ENCODE results near the gene KIAA1586.
A peak's percentile ranks its signal among the peaks of the same experiment; 100 is the strongest.
"Not testable (repeated sequence)": the region's sequence is repeated elsewhere in the genome, so short reads cannot be mapped to it uniquely, and the experiment has no call there.

Gene KIAA1586

DNA sequence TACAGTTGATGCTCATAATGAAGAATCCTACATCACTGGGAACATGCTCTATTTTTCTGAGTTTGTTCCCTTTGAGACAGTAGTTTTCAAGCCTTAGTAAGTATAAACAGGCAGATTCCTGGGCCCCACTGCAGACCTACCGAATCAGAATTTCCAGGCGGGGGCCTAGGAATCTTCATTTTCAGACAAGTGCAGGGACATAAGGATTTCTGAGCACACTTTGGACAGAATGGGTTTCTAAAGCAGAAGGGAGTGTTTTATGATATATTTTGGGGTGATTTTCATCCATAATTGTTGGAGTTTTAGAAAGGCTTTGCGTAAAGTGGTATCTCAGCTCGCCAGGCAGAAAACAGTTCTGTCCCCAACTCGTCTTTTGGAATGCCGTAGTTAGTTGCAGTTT is 1.4 kb downstream of the KIAA1586 start:
- not testable (repeated sequence) for DNase-seq

DNA sequence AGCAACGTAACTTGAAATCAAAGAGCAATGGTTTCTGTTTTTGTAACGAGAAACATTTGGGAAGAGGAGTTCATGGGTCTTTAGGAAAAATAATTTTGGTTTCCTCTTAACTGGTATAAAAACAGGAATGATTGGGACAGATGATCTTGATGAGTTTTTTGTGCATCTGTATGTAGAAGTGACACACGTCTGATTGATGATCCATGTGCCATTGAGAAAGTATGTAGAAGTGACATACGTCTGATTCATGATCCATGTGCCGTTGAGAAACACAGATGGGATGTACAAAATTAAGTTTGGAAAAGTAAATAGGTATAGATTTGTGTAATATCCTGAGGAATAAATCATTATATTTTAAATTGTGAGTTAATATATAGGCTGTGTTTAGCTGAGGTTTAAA is 2.1 kb downstream of the KIAA1586 start:
- no peak for DNase-seq

DNA sequence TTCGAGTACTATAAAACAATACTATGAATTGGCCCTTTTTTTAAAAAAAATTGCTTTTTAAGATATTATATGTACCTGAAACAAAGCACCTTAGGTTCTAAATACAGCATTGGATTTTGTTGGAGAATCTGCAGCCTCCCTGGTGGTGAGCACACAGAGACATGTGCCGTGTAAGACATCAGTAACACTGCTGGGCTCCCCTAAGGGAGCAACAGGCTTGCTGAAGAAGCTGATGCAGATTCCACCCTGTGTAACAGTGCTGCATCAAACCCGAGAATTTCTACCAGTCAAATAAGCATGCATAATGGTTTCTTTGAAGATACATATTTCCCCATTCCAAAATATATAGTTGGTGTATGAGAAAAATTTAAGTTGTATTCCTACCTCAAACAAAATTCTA is 17.4 kb downstream of the KIAA1586 start:
- no peak for DNase-seq

DNA sequence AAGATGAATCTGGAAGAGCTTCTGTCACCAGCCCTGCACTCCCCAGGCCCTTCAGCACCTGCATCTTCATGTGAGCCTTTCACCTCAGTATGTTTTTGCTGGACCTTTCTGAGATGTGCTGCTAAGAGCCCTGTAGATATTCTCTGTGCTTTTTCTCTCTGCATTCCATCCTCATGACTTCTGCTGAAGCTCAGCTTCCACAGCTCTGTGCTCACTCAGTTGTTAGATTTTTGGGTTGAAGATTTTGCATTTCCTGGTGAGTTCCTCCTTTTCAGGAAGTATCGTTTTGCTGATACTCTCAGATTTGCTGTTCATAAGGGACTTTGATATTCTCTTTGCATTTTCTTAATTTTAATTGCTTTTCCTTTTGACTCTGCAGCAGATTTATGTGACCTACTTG is 18.3 kb downstream of the KIAA1586 start:
- DNase-seq: no peak

- no peak for DNase-seq
These were observed 21.6 kb downstream of the KIAA1586 start for GRCh38 chr6:57068061-57068460.

- no peak for DNase-seq
These were observed 22.7 kb downstream of the KIAA1586 start for GRCh38 chr6:57069228-57069627.

- no peak for DNase-seq
These were observed 23.4 kb downstream of the KIAA1586 start for GRCh38 chr6:57069920-57070331.

DNA sequence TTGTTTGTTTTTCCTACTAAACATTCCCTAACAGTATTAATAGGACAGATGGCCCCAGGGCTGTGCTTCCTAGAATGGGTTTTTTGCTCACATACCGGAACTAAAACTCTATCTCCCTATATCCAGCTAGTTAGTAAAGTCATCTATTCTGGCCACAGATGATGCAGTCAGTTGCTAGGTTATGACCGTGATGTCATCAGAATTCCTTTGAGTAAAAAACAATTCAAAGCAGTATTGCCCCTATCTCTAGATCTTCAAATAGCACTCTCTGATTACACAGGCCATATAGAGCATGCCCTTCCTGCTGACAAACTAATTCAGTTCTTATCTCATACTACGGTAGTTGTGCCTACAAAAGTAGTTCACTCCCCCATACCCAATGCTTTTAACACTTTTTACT is 25.6 kb downstream of the KIAA1586 start:
- no peak for DNase-seq

DNA sequence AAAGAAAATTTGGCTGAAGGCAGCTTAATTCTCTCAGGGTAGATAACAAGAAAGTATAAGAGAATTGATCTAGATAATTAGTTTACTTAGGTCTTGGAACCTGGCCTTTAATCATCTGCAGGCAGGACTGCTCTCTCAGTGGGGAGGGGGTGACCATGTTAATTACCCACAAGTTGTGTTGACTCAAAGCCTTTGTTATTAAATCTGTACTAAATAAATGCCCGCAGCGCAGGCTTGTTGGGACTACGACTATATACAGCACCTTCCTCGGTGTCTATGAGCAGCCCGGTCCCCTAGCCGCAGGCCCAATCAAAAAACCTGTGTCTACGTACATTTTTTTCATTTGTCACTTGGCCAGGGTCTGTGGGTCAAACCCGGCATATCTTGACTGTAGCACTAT is 27.9 kb downstream of the KIAA1586 start:
- no peak for DNase-seq

DNA sequence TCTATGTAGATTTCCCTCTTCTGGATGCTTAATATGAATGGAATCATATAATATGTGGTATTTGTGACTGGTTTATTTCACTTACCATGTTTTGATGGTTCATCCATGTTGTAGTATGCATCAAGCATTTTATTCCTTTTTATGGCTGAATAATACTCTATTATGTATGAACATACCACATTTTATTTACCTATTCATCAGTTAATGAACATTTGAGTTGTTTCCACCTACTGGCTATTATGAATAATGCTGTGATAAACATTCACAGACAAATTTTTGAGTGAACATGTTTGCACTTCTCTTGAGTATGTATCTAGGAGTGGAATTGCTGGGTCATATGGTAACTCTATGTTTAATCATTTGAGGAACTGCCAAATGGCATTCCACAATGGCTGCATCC is 28.6 kb downstream of the KIAA1586 start:
- DNase-seq: no peak

DNA sequence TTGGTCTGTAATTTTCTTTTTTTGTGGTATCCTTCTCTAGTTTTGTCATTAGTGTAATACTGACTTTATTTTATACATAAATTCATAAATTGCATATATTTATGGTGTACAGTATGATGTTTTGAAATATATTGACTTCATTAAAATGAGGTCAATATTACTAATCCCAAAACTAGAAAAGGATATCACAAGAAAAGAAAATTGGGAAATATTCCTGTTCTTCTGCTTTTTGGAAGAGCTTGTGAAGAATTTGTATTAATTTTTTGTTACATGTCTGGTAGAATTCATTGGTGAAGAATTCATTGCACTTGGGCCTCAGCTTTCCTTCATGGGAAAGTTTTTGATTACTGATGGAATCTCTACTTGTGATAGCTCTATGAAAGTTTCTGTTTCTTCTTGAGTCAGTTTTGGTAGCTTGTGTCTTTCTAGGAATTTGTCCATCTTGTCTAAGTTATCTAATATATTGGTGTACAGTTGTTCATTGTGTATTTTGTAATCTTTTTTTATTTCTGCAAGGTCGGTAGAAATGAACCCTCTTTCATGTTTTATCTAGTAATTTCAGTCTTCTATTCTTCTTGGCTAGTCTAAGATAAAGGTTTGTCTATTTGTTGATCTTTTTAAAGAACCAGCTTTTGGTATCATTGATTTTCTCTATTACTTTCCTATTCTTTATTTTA is 32.2 kb downstream of the KIAA1586 start:
- no peak for DNase-seq

GRCh38 chr6:57085471-57085870 is 39.0 kb downstream of the KIAA1586 start:
- no peak for DNase-seq

GRCh38 chr6:57086843-57087242 is 40.4 kb downstream of the KIAA1586 start:
- no peak for DNase-seq

GRCh38 chr6:57087916-57088315 is 41.4 kb downstream of the KIAA1586 start:
- no peak for DNase-seq

DNA sequence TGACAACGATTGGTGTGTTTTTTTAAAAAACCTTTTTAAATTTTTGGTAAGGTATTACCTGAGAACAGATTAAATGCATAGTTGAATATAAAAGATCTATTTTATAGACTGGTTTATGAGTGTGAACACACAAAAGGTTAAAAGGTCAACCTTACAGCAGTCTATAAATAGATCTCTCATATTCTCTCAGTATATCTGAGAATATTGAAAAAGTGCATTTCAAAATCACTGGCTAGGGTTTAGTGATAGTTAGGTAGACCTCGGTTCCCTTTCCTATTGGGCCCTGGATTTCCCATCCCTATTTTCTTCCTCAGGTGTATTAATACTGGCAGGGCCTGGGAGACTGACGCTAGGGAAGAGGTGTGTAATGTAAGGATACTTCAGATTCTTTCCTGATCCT is 42.8 kb downstream of the KIAA1586 start:
- no peak for DNase-seq

- peak; percentile 93 to 97 for DNase-seq
These were observed 43.4 kb downstream of the KIAA1586 start, which contains the start of gene ZNF451 for GRCh38 chr6:57089687-57090457. Gene ZNF451 (plus strand): TSS chr6:57090188. CDS start chr6:57090254, 66 bp downstream.

GRCh38 chr6:57090458-57091067 is 44.1 kb downstream of the KIAA1586 start:
- not testable (repeated sequence) for DNase-seq

- not testable (repeated sequence) for DNase-seq
These were observed 44.9 kb downstream of the KIAA1586 start for GRCh38 chr6:57091375-57091774.

- no peak for DNase-seq
These were observed 48.2 kb downstream of the KIAA1586 start for GRCh38 chr6:57094689-57095088.

- DNase-seq: no peak
These were observed 51.1 kb downstream of the KIAA1586 start for GRCh38 chr6:57097596-57097995.

- DNase-seq: no peak
These were observed 56.5 kb downstream of the KIAA1586 start for GRCh38 chr6:57102976-57103375.

GRCh38 chr6:57104336-57104735 is 57.8 kb downstream of the KIAA1586 start:
- no peak for DNase-seq
